Activated effector memory CD4-positive, alpha-beta T cell treated with Interleukin-2 at 50 U/mL for 16 hours (primary cell): ENCODE data around the gene PCDHGB2.
"Not testable (repeated sequence)": the region's sequence is repeated elsewhere in the genome, so short reads cannot be mapped to it uniquely, and the experiment has no call there.

ENCODE experiments used
- DNase-seq: peaks from one replicate; pipeline ENCODE4 v3.0.0-alpha.2; 2020

PCDHGB2 gene

GRCh38 chr5:141387557-141388311 lies 27.9 kb downstream of the PCDHGB2 start, which contains the start of gene PCDHGB4:
PCDHGB4 (plus strand) TSS chr5:141387698; CDS start chr5:141387885, 187 bp downstream.
- not testable (repeated sequence) for DNase-seq

GRCh38 chr5:141388661-141389060 lies 28.9 kb downstream of the PCDHGB2 start:
- DNase-seq = no peak

- no peak for DNase-seq
These were observed 29.6 kb downstream of the PCDHGB2 start for GRCh38 chr5:141389153-141390042.

GRCh38 chr5:141392429-141393198 lies 32.8 kb downstream of the PCDHGB2 start, which contains the start of gene PCDHGA8:
PCDHGA8 (plus strand) TSS chr5:141392633; CDS start chr5:141392814, 181 bp downstream.
- no peak for DNase-seq

- DNase-seq = no peak
These were observed 33.5 kb downstream of the PCDHGB2 start for GRCh38 chr5:141393267-141393666.

GRCh38 chr5:141394401-141395187 lies 34.8 kb downstream of the PCDHGB2 start:
- not testable (repeated sequence) for DNase-seq

- not testable (repeated sequence) for DNase-seq
These were observed 38.2 kb downstream of the PCDHGB2 start, which contains the start of gene PCDHGB5 for GRCh38 chr5:141397756-141398551. PCDHGB5 (plus strand) TSS chr5:141397947; CDS start chr5:141398128, 181 bp downstream.

- DNase-seq = no peak
These were observed 38.8 kb downstream of the PCDHGB2 start for GRCh38 chr5:141398608-141399007.

- DNase-seq = no peak
These were observed 39.9 kb downstream of the PCDHGB2 start for GRCh38 chr5:141399555-141400258.

- no peak for DNase-seq
These were observed 42.9 kb downstream of the PCDHGB2 start, which contains the start of gene PCDHGA9 for GRCh38 chr5:141402553-141403243. PCDHGA9 (plus strand) TSS chr5:141402778; CDS start chr5:141402953, 175 bp downstream.

- no peak for DNase-seq
These were observed 43.6 kb downstream of the PCDHGB2 start for GRCh38 chr5:141403387-141403786.

GRCh38 chr5:141407790-141408505 lies 48.2 kb downstream of the PCDHGB2 start, which contains the start of gene PCDHGB6:
PCDHGB6 (plus strand) TSS chr5:141408021; CDS start chr5:141408203, 182 bp downstream.
- DNase-seq = not testable (repeated sequence)

GRCh38 chr5:141409598-141410306 lies 50.0 kb downstream of the PCDHGB2 start:
- DNase-seq = no peak

- DNase-seq = no peak
These were observed 51.8 kb downstream of the PCDHGB2 start for GRCh38 chr5:141411575-141411974.
